Caco-2 (cell line): ENCODE data around the gene FHIT. TPM values are rescaled to one million over a fixed set of nuclear protein-coding genes. Genes with fewer than 3 reads are reported as not detected.

Experiments used
- BruUV-seq: library from RNA; stranded (reverse); fragments of 400-500 nt; replicated peaks from 2 replicates; lab custom pipeline; 2021; lab: Mats Ljungman, UMichigan
- CTCF ChIA-PET: fragments of 300-600 bp; sonication (Branson Sonifier 250); formaldehyde crosslinking; loops from one replicate; lab custom pipeline; 2022; ENCODE audit warnings: antibody characterized with exemption; lab: Charles Lee
- POLR2A ChIA-PET: fragments of 300-600 bp; sonication (Branson Sonifier 250); formaldehyde crosslinking; loops from one replicate; lab custom pipeline; 2022; ENCODE audit warnings: antibody characterized with exemption; lab: Charles Lee
- DNase-seq, 2 experiments: peaks; one replicate each; pipeline versions ENCODE4 v3.0.0 to v3.0.0-alpha.2; 2020 to 2022
- H3K27me3 ChIP-seq: replicated peaks from 2 replicates; pipeline ENCODE4 v1.6.0; 2011; ENCODE audit warnings: low read length; ENCODE audit not compliant: control insufficient read depth, insufficient read depth
- H3K36me3 ChIP-seq: 2 replicates; pipeline ENCODE4 v1.5.1; 2011; ENCODE audit warnings: low read length; ENCODE audit not compliant: control insufficient read depth, insufficient read depth
- H3K4me1 ChIP-seq: fragments of 250-450 bp; sonication (Bioruptor Pico); 2 replicates; pipeline ENCODE4 v1.5.1; 2020; ENCODE audit warnings: mild to moderate bottlenecking
- H3K4me3 ChIP-seq: 2 replicates; pipeline ENCODE4 v1.5.1; 2011; ENCODE audit warnings: low read depth, mild to moderate bottlenecking, control low read depth, low read length
- H3K9me3 ChIP-seq: fragments of 250-450 bp; sonication (Bioruptor Pico); 2 replicates; pipeline ENCODE4 v1.5.1; 2020; ENCODE audit warnings: mild to moderate bottlenecking, moderate library complexity
- H3K27ac Mint-ChIP-seq: one replicate; pipeline ENCODE4 v1.8.0; 2022; ENCODE audit warnings: mixed read lengths; ENCODE audit not compliant: unreplicated experiment
- H3K27me3 Mint-ChIP-seq: one replicate; pipeline ENCODE4 v1.8.0; 2022; ENCODE audit warnings: mixed read lengths; ENCODE audit not compliant: insufficient read depth, unreplicated experiment
- H3K36me3 Mint-ChIP-seq: one replicate; pipeline ENCODE4 v1.8.0; 2022; ENCODE audit warnings: mild to moderate bottlenecking, mixed read lengths; ENCODE audit not compliant: insufficient read depth, unreplicated experiment
- H3K4me1 Mint-ChIP-seq: one replicate; pipeline ENCODE4 v1.8.0; 2022; ENCODE audit warnings: low read depth, mixed read lengths; ENCODE audit not compliant: unreplicated experiment
- H3K4me3 Mint-ChIP-seq: one replicate; pipeline ENCODE4 v1.8.0; 2022; ENCODE audit warnings: mild to moderate bottlenecking, moderate library complexity, mixed read lengths; ENCODE audit not compliant: unreplicated experiment
- H3K9me3 Mint-ChIP-seq: one replicate; pipeline ENCODE4 v1.8.0; 2022; ENCODE audit warnings: mixed read lengths; ENCODE audit not compliant: unreplicated experiment
- intact Hi-C: fragments of 100-400 bp; cut with micrococcal nuclease; formaldehyde crosslinking; loops from one replicate; pipeline ENCODE4 v1.10.0; 2022; ENCODE audit not compliant: unreplicated experiment
- total RNA-seq: library from RNA; stranded (reverse); gene quantifications from 2 replicates; pipeline ENCODE4 v1.2.3, GENCODE V29; 2022
- TF ChIP-seq, protein P1 (sequence below), 2 experiments: fragments of 200-600 bp in 1 of 2; IDR thresholded peaks; 1 replicate in 1 of 2; 2 replicates in 1 of 2; pipeline versions ENCODE4 v1.5.1 to v1.8.0; 2011 to 2022; ENCODE audit warnings: antibody characterized with exemption in 1 of 2, control low read depth in 1 of 2, inconsistent platforms in 1 of 2, low read depth in 1 of 2, low read length in 1 of 2, mild to moderate bottlenecking in 1 of 2, moderate library complexity in 1 of 2; ENCODE audit not compliant: insufficient read depth in 1 of 2, severe bottlenecking in 1 of 2, unreplicated experiment in 1 of 2

The FHIT gene
- total RNA-seq, 1 experiment from 2014 or later = 8.3 TPM

DNA sequence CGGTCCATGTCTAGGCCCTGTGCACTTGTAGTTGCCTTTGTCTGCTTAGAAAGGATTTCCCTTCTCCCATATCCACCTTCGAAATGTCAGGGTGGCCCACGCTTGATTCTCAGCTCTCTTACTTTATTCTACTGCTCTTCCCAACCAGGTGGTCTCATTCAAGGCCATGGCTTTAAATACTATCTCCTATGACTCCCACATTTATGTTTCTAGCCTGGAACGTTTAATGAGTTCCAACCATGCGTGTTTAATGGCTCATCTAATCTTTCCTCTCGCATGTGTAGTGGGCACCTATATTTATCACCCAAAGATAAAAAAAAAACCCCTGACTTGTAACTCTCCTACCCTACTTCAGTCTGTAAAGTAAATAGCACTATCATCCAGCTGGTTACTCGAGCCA, 1474.2 kb downstream of the FHIT start:
- H3K4me3 Mint-ChIP-seq = no peak overlapping the region
- no peak overlapping the region for H3K4me3 ChIP-seq
- intact Hi-C loops = no loop called here
- ChIA-PET CTCF (no interaction called here), POLR2A (no interaction called here)
- no peaks in the 10 kb centered on the region for H3K36me3 ChIP-seq
- no peaks in the 10 kb centered on the region for H3K9me3 ChIP-seq
- H3K27me3 Mint-ChIP-seq = no peaks in the 10 kb centered on the region
- TF ChIP-seq, protein P1, sequence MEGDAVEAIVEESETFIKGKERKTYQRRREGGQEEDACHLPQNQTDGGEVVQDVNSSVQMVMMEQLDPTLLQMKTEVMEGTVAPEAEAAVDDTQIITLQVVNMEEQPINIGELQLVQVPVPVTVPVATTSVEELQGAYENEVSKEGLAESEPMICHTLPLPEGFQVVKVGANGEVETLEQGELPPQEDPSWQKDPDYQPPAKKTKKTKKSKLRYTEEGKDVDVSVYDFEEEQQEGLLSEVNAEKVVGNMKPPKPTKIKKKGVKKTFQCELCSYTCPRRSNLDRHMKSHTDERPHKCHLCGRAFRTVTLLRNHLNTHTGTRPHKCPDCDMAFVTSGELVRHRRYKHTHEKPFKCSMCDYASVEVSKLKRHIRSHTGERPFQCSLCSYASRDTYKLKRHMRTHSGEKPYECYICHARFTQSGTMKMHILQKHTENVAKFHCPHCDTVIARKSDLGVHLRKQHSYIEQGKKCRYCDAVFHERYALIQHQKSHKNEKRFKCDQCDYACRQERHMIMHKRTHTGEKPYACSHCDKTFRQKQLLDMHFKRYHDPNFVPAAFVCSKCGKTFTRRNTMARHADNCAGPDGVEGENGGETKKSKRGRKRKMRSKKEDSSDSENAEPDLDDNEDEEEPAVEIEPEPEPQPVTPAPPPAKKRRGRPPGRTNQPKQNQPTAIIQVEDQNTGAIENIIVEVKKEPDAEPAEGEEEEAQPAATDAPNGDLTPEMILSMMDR (IDR thresholded peaks at IDR 0.05; ENCODE audit: insufficient read depth in 1 of 2, low read depth in 1 of 2, low read length in 1 of 2, severe bottlenecking in 1 of 2, unreplicated experiment in 1 of 2) = no peak
- BruUV-seq = no TSS peak
- H3K9me3 Mint-ChIP-seq = no peaks in the 10 kb centered on the region
- H3K4me1 ChIP-seq = no peaks in the 10 kb centered on the region
- DNase-seq = no peak
- no peak overlapping the region for H3K27ac Mint-ChIP-seq
- no peaks in the 10 kb centered on the region for H3K36me3 Mint-ChIP-seq
- H3K4me1 Mint-ChIP-seq = no peaks in the 10 kb centered on the region
- no peaks in the 10 kb centered on the region for H3K27me3 ChIP-seq

DNA sequence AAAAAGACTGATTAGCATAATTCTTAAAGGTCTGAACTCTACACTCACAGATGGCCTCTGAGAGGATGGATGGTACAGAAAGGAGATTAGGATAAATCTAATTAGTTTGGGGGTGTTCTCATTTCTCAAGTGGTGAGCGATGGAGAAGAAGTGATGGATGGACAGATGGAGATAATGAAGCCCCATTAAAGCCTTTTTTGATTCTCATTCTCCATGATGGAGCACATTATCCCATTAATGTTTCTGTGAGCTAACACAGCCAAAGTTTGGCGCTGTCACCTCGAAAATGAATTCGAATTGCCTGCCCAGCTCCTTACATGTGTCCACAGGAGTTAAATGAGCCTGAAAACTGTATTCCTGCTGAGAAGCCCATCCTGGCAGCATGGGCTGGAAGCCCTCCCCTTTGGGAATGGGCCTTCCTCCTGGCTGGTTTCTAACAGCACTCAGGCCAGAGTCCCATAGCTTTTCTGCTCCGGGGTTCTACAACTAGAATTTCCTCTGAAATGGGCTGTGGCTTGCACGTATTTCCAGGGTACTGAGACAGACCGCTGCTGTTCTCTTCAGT, 1475.4 kb downstream of the FHIT start:
- Histone ChIP-seq H3K36me3 (no peaks in the 10 kb centered on the region), H3K27me3 (no peaks in the 10 kb centered on the region), H3K4me3 (no peak overlapping the region), H3K4me1 (no peaks in the 10 kb centered on the region), H3K9me3 (no peaks in the 10 kb centered on the region)
- ChIA-PET POLR2A (no interaction called here), CTCF (no interaction called here)
- no peak for DNase-seq
- peaks cover 5% of the 10 kb centered on the region for H3K4me1 Mint-ChIP-seq
- no TSS peak for BruUV-seq
- no peak overlapping the region for H3K27ac Mint-ChIP-seq
- TF ChIP-seq, protein P1 (IDR thresholded peaks at IDR 0.05; ENCODE audit: insufficient read depth in 1 of 2, low read depth in 1 of 2, low read length in 1 of 2, severe bottlenecking in 1 of 2, unreplicated experiment in 1 of 2) = no peak
- no peaks in the 10 kb centered on the region for H3K36me3 Mint-ChIP-seq
- no peaks in the 10 kb centered on the region for H3K27me3 Mint-ChIP-seq
- no peaks in the 10 kb centered on the region for H3K9me3 Mint-ChIP-seq
- intact Hi-C loops = no loop called here
- no peak overlapping the region for H3K4me3 Mint-ChIP-seq

GRCh38 chr3:59775106-59775505, 1476.1 kb downstream of the FHIT start:
- Mint-ChIP-seq H3K4me1 (peaks cover 6% of the 10 kb centered on the region), H3K27ac (no peak overlapping the region), H3K36me3 (no peaks in the 10 kb centered on the region), H3K9me3 (no peaks in the 10 kb centered on the region), H3K4me3 (no peak overlapping the region), H3K27me3 (no peaks in the 10 kb centered on the region)
- POLR2A ChIA-PET = no interaction called here
- BruUV-seq = no TSS peak
- intact Hi-C loops = no loop called here
- DNase-seq = no peak
- no peak overlapping the region for H3K4me3 ChIP-seq
- H3K4me1 ChIP-seq = no peaks in the 10 kb centered on the region
- no peaks in the 10 kb centered on the region for H3K36me3 ChIP-seq
- CTCF ChIA-PET = no interaction called here
- no peaks in the 10 kb centered on the region for H3K9me3 ChIP-seq
- H3K27me3 ChIP-seq = no peaks in the 10 kb centered on the region
- TF ChIP-seq, protein P1 (IDR thresholded peaks at IDR 0.05; ENCODE audit: insufficient read depth in 1 of 2, low read depth in 1 of 2, low read length in 1 of 2, severe bottlenecking in 1 of 2, unreplicated experiment in 1 of 2) = no peak
